SK-N-SH treated with all-trans-retinoic acid at 6 μM for 48 hours (cell line): ENCODE data around the gene TUT1.
"Not testable (repeated sequence)": the region's sequence is repeated elsewhere in the genome, so short reads cannot be mapped to it uniquely, and the experiment has no call there.

Experiments used
- ATAC-seq: fragments of 200-7000 bp; cut with Tn5 transposase; 3 replicates; pipeline ENCODE4 v1.9.1; 2020; ENCODE audit warnings: mild to moderate bottlenecking, moderate library complexity
- ARNTL ChIP-seq: fragments of 450-650 bp; formaldehyde crosslinking; IDR thresholded peaks from 2 replicates; pipeline ENCODE4 v1.5.0; 2020; ENCODE audit warnings: low read depth, mild to moderate bottlenecking, moderate library complexity, borderline replicate concordance
- BACH2 ChIP-seq: fragments of 250-450 bp; sonication (Bioruptor Pico); IDR thresholded peaks from 2 replicates; pipeline ENCODE4 v1.9.0; 2021; ENCODE audit warnings: mild to moderate bottlenecking, borderline replicate concordance
- ESRRG ChIP-seq: fragments of 250-450 bp; sonication (Bioruptor Pico); IDR thresholded peaks from 2 replicates; pipeline ENCODE4 v1.6.1; 2021; ENCODE audit warnings: mild to moderate bottlenecking
- GLIS3 ChIP-seq: fragments of 250-450 bp; sonication (Bioruptor Pico); IDR thresholded peaks from 2 replicates; pipeline ENCODE4 v1.5.0; 2020; ENCODE audit warnings: mild to moderate bottlenecking, moderate library complexity
- ISL1 ChIP-seq: fragments of 250-450 bp; sonication (Bioruptor Pico); IDR thresholded peaks from 2 replicates; pipeline ENCODE4 v2.1.2; 2022; ENCODE audit warnings: mild to moderate bottlenecking, moderate library complexity
- OSR1 ChIP-seq: fragments of 250-450 bp; sonication (Bioruptor Pico); IDR thresholded peaks from 2 replicates; pipeline ENCODE4 v1.8.0; 2022; ENCODE audit warnings: moderate library complexity, mild to moderate bottlenecking, inconsistent platforms
- RARB ChIP-seq: fragments of 250-450 bp; sonication (Bioruptor Pico); IDR thresholded peaks from 2 replicates; pipeline ENCODE4 v1.8.0; 2021; ENCODE audit warnings: mild to moderate bottlenecking, moderate library complexity
- SNAI2 ChIP-seq: fragments of 250-450 bp; sonication (Bioruptor Pico); IDR thresholded peaks from 2 replicates; pipeline ENCODE4 v1.5.0; 2020; ENCODE audit warnings: mild to moderate bottlenecking, moderate library complexity
- TCF4 ChIP-seq: fragments of 250-450 bp; sonication (Bioruptor Pico); IDR thresholded peaks from 2 replicates; pipeline ENCODE4 v1.8.0; 2021; ENCODE audit warnings: mild to moderate bottlenecking, moderate library complexity, borderline replicate concordance
- TOX ChIP-seq: fragments of 250-450 bp; sonication (Bioruptor Pico); IDR thresholded peaks from 2 replicates; pipeline ENCODE4 v1.8.0; 2021; ENCODE audit warnings: mild to moderate bottlenecking, moderate library complexity, borderline replicate concordance
- TSHZ2 ChIP-seq: fragments of 250-450 bp; sonication (Bioruptor Pico); IDR thresholded peaks from 2 replicates; pipeline ENCODE4 v1.5.0; 2020; ENCODE audit warnings: mild to moderate bottlenecking, moderate library complexity
- ZC3H10 ChIP-seq: fragments of 250-450 bp; sonication (Bioruptor Pico); IDR thresholded peaks from 2 replicates; pipeline ENCODE4 v1.5.1; 2021; ENCODE audit warnings: mild to moderate bottlenecking, moderate library complexity
- ZFP3 ChIP-seq: fragments of 250-450 bp; sonication (Bioruptor Pico); IDR thresholded peaks from 2 replicates; pipeline ENCODE4 v1.5.0; 2020; ENCODE audit warnings: mild to moderate bottlenecking, moderate library complexity
- ZFP30 ChIP-seq: fragments of 450-650 bp; formaldehyde crosslinking; IDR thresholded peaks from 2 replicates; pipeline ENCODE4 v1.5.0; 2022; ENCODE audit warnings: mild to moderate bottlenecking, moderate library complexity
- ZNF565 ChIP-seq: fragments of 450-650 bp; formaldehyde crosslinking; conservative IDR thresholded peaks from 2 replicates; pipeline ENCODE4 v1.5.0; 2020; ENCODE audit warnings: low read depth, mild to moderate bottlenecking, moderate library complexity
- ZNF70 ChIP-seq: fragments of 450-650 bp; formaldehyde crosslinking; IDR thresholded peaks from 2 replicates; pipeline ENCODE4 v1.5.0; 2020; ENCODE audit warnings: mild to moderate bottlenecking, moderate library complexity
- ZNF8 ChIP-seq: fragments of 450-650 bp; formaldehyde crosslinking; IDR thresholded peaks from 2 replicates; pipeline ENCODE4 v1.5.0; 2020; ENCODE audit warnings: mild to moderate bottlenecking, moderate library complexity
- TF ChIP-seq, protein P1 (sequence below): fragments of 250-450 bp; sonication (Bioruptor Pico); IDR thresholded peaks from 2 replicates; pipeline ENCODE4 v1.5.1; 2020; ENCODE audit warnings: low read depth, mild to moderate bottlenecking, moderate library complexity
- TF ChIP-seq, protein P2 (sequence below): fragments of 250-450 bp; sonication (Bioruptor Pico); IDR thresholded peaks from 2 replicates; pipeline ENCODE4 v1.8.0; 2020; ENCODE audit warnings: mild to moderate bottlenecking, moderate library complexity, borderline replicate concordance
- TF ChIP-seq, protein P3 (sequence below): fragments of 250-450 bp; sonication (Bioruptor Pico); IDR thresholded peaks from 2 replicates; pipeline ENCODE4 v1.5.1; 2021; ENCODE audit warnings: mild to moderate bottlenecking, moderate library complexity

TUT1 gene

GRCh38 chr11:62565100-62565802 lies 26.1 kb downstream of the TUT1 start:
- ATAC-seq, result no peak
- TF ChIP-seq BACH2 (CRISPR knock-in tag), result no peak
- no peak for TF ChIP-seq RARB (CRISPR knock-in tag)
- no peak for TF ChIP-seq OSR1
- TF ChIP-seq, protein P1, sequence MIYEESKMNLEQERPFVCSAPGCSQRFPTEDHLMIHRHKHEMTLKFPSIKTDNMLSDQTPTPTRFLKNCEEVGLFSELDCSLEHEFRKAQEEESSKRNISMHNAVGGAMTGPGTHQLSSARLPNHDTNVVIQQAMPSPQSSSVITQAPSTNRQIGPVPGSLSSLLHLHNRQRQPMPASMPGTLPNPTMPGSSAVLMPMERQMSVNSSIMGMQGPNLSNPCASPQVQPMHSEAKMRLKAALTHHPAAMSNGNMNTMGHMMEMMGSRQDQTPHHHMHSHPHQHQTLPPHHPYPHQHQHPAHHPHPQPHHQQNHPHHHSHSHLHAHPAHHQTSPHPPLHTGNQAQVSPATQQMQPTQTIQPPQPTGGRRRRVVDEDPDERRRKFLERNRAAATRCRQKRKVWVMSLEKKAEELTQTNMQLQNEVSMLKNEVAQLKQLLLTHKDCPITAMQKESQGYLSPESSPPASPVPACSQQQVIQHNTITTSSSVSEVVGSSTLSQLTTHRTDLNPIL, result no peak
- TF ChIP-seq ZFP30 (CRISPR knock-in tag), result no peak
- no peak for TF ChIP-seq TOX (CRISPR knock-in tag)
- no peak for TF ChIP-seq GLIS3 (CRISPR knock-in tag)
- no peak for TF ChIP-seq TCF4 (CRISPR knock-in tag)
- TF ChIP-seq ZNF70 (CRISPR knock-in tag), result no peak
- no peak for TF ChIP-seq ZFP3 (CRISPR knock-in tag)
- no peak for TF ChIP-seq ZNF565

DNA sequence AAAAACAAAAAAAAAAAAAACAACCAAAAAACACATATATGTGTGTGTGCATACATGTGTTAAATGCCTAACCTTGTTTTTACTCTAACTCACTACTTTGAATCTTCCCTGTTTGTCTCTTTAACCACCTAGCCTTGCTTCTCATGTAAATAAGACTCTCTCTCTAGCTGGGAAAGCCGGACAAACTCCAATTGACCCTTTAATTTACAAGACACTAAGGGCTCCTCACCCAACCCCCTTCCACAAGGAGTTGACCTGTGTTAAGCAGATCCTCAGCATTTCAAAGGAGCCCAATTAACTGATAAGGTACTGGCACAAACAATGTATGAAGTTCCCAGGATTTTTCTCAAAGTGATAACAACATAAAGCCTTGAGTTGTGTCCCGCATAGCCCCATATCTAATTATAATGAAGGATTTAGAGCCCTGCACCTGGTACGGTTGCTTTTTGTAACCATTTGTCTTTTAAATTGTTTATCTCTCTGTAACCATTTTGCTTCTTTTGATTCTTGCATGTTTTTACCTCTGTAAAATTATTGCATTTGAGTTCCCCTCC lies 29.6 kb downstream of the TUT1 start:
- not testable (repeated sequence) for ATAC-seq

DNA sequence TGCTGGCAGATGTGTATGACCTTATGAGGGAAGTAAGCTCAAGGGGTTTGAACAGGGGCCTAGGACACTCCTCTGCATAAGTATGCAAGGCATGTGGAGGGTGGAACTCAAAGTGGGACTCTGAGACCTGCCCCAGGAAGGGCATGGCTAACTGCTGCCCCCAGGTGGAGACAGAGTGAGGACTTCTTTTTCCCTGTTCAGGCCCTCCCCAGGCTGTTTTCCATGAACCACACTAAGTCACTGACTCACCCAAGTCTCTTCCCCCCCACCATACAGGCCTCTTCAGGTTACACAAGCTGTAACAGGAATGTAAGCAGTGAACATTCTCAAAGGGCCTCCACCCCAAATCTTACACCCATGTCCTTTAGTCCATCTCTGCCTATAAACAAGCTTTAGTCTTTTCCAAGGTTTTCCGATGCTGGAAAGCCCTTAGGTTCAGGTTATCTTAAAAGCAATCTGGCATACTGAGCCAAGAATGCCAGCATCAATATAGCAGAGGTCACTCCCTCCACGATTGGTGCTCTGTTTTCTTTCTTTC lies 30.7 kb downstream of the TUT1 start:
- ATAC-seq, result peak; percentile 73
- TF ChIP-seq SNAI2 (CRISPR knock-in tag) (no peak), ISL1 (CRISPR knock-in tag) (peak; percentile 79), TSHZ2 (peak; percentile 17; the same call in 1 of the 2 replicates), ARNTL (CRISPR knock-in tag) (no peak)
- TF ChIP-seq, protein P2, sequence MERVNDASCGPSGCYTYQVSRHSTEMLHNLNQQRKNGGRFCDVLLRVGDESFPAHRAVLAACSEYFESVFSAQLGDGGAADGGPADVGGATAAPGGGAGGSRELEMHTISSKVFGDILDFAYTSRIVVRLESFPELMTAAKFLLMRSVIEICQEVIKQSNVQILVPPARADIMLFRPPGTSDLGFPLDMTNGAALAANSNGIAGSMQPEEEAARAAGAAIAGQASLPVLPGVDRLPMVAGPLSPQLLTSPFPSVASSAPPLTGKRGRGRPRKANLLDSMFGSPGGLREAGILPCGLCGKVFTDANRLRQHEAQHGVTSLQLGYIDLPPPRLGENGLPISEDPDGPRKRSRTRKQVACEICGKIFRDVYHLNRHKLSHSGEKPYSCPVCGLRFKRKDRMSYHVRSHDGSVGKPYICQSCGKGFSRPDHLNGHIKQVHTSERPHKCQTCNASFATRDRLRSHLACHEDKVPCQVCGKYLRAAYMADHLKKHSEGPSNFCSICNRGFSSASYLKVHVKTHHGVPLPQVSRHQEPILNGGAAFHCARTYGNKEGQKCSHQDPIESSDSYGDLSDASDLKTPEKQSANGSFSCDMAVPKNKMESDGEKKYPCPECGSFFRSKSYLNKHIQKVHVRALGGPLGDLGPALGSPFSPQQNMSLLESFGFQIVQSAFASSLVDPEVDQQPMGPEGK, result peak; percentile 95; the same call in 1 of the 2 replicates
- TF ChIP-seq, all 23 proteins: peak for 3

DNA sequence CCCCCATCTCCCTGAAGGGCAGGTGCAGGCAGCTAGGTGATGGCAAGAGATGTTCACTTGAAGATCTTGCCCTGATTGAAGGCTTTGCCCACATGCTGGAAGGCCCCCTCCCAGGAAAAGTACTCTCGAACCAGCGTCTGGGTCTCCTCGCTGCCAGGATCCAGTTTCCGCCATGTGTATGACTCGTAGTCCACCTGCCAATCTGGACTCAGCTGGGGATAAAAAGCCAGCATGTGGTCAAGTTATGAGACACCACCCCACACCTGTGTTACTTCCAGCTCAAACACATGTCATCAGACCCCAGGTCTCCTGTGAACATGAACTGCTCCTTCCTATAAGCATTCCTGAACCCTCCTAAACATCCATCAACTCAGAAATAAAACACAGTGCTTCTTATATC lies 31.7 kb downstream of the TUT1 start:
- not testable (repeated sequence) for ATAC-seq

DNA sequence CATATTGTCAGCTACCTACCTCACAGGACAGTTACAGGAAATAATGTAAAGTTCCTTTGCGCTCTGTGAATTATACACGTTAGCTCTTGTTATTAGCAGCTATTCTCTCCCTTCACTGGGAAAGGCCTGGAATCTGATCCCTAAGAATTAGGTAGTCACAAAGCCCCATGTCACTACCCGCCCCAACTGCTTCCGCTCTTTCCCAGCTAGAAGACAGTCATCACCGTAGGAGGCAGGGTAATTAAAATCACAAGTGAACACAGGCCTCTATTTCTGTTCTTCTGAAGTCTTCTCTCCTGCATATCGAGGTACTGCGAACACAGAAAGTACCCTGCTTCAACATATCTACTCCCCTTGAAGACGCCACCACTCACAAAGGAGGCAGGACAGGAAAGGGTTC lies 32.1 kb downstream of the TUT1 start:
- ATAC-seq, result no peak
- TF ChIP-seq GLIS3 (CRISPR knock-in tag) (no peak), ZNF565 (no peak), TSHZ2 (no peak), RARB (CRISPR knock-in tag) (no peak), ESRRG (CRISPR knock-in tag) (no peak), ZNF8 (CRISPR knock-in tag) (no peak), TOX (CRISPR knock-in tag) (no peak), ZC3H10 (no peak)
- TF ChIP-seq, protein P1, result no peak
- TF ChIP-seq, protein P2, result no peak
- TF ChIP-seq, protein P3, sequence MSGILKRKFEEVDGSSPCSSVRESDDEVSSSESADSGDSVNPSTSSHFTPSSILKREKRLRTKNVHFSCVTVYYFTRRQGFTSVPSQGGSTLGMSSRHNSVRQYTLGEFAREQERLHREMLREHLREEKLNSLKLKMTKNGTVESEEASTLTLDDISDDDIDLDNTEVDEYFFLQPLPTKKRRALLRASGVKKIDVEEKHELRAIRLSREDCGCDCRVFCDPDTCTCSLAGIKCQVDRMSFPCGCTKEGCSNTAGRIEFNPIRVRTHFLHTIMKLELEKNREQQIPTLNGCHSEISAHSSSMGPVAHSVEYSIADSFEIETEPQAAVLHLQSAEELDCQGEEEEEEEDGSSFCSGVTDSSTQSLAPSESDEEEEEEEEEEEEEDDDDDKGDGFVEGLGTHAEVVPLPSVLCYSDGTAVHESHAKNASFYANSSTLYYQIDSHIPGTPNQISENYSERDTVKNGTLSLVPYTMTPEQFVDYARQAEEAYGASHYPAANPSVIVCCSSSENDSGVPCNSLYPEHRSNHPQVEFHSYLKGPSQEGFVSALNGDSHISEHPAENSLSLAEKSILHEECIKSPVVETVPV (CRISPR knock-in tag), result no peak
- TF ChIP-seq, all 23 proteins: peak for 0
